H1 (cell line): ENCODE data around the gene DOK7. TPM values are rescaled to one million over a fixed set of nuclear protein-coding genes. Genes with fewer than 3 reads are reported as not detected.

Source experiments
- CTCF ChIA-PET: fragments of 300-600 bp; sonication (Branson Sonifier 250); formaldehyde crosslinking; loops from one replicate; lab custom pipeline; 2021; ENCODE audit not compliant: partially characterized antibody; lab: Charles Lee
- POLR2A ChIA-PET: fragments of 300-600 bp; sonication (Branson Sonifier 250); formaldehyde crosslinking; loops from one replicate; lab custom pipeline; 2021; ENCODE audit warnings: inconsistent platforms; ENCODE audit not compliant: partially characterized antibody; lab: Charles Lee
- DNase-seq, 2 experiments: peaks; one replicate each; pipeline versions ENCODE4 v3.0.0 to v3.0.0-alpha.2; 2010 to 2022; ENCODE audit warnings: low spot score in 2 of 2, low read depth in 1 of 2, mixed read lengths in 1 of 2
- FAIRE-seq: peaks from 2 replicates; lab custom pipeline; 2011; peaks lifted over from hg19 to GRCh38; lab: Jason Lieb, UNC
- H2AFZ ChIP-seq: 2 replicates; pipeline ENCODE4 v1.8.1; 2012; ENCODE audit warnings: low read length, inconsistent platforms
- H2AK5ac ChIP-seq: 2 replicates; pipeline ENCODE4 v1.6.1; 2013; ENCODE audit warnings: low read depth, low read length
- H2BK120ac ChIP-seq: replicated peaks from 2 replicates; pipeline ENCODE3; 2013; ENCODE audit warnings: low read depth, low read length, inconsistent platforms
- H2BK12ac ChIP-seq: 2 replicates; pipeline ENCODE4 v1.6.1; 2013; ENCODE audit warnings: low read depth, low read length
- H2BK15ac ChIP-seq: 2 replicates; pipeline ENCODE4 v1.6.1; 2013; ENCODE audit warnings: low read length
- H2BK20ac ChIP-seq: 2 replicates; pipeline ENCODE4 v1.6.1; 2013; ENCODE audit warnings: low read length
- H2BK5ac ChIP-seq: 2 replicates; pipeline ENCODE4 v1.6.1; 2013; ENCODE audit warnings: low read depth, low read length
- H3K14ac ChIP-seq: 2 replicates; pipeline ENCODE4 v1.6.1; 2013; ENCODE audit warnings: inconsistent platforms; ENCODE audit not compliant: insufficient read length
- H3K18ac ChIP-seq: 2 replicates; pipeline ENCODE4 v1.6.1; 2013; ENCODE audit warnings: low read length; ENCODE audit errors: extremely low read depth
- H3K23ac ChIP-seq: 2 replicates; pipeline ENCODE4 v1.6.1; 2013; ENCODE audit warnings: inconsistent platforms; ENCODE audit not compliant: insufficient read length
- H3K23me2 ChIP-seq: 2 replicates; pipeline ENCODE4 v1.6.1; 2013; ENCODE audit warnings: low read depth, low read length
- H3K27ac ChIP-seq: 2 replicates; pipeline ENCODE4 v1.6.1; 2011; ENCODE audit warnings: low read depth, low read length, inconsistent platforms
- H3K27me3 ChIP-seq, 4 experiments: replicated peaks in 1 of 4; 1 replicate in 1 of 4; 2 replicates in 3 of 4; pipeline versions ENCODE4 v1.6.1 to v1.8.1; 2011 to 2013; ENCODE audit warnings: low read length in 3 of 4, mild to moderate bottlenecking in 3 of 4, inconsistent platforms in 2 of 4, mixed read lengths in 2 of 4, moderate library complexity in 1 of 4; ENCODE audit not compliant: control insufficient read depth in 3 of 4, insufficient read depth in 3 of 4; ENCODE audit errors: extremely low read depth in 1 of 4
- H3K36me3 ChIP-seq, 4 experiments: 2 replicates each; pipeline versions ENCODE4 v1.6.1 to v1.8.1; 2011 to 2013; ENCODE audit warnings: mild to moderate bottlenecking in 4 of 4, low read length in 3 of 4, moderate library complexity in 2 of 4, control low read depth in 1 of 4, inconsistent platforms in 1 of 4; ENCODE audit not compliant: insufficient read depth in 4 of 4, control insufficient read depth in 2 of 4
- H3K4ac ChIP-seq: replicated peaks from 2 replicates; pipeline ENCODE3; 2013; ENCODE audit warnings: low read length, low read depth, mixed read lengths, inconsistent platforms; ENCODE audit not compliant: insufficient read length
- H3K4me1 ChIP-seq, 4 experiments: replicated peaks in 1 of 4; 1 replicate in 1 of 4; 2 replicates in 3 of 4; pipeline versions ENCODE4 v1.6.1 to v1.8.1; 2011 to 2013; ENCODE audit warnings: low read length in 3 of 4, inconsistent platforms in 2 of 4, mixed read lengths in 1 of 4; ENCODE audit not compliant: insufficient read depth in 4 of 4, control insufficient read depth in 3 of 4
- H3K4me2 ChIP-seq, 2 experiments: 2 replicates each; pipeline versions ENCODE4 v1.6.1 to v1.8.1; 2011 to 2013; ENCODE audit warnings: low read depth in 2 of 2, low read length in 2 of 2, control low read depth in 1 of 2, inconsistent platforms in 1 of 2, mild to moderate bottlenecking in 1 of 2; ENCODE audit not compliant: insufficient read depth in 1 of 2
- H3K4me3 ChIP-seq, 4 experiments: fragments of 200-600, 300-600 bp in 1 of 4; sonication (generic), shearing (Covaris generic), sonication (Bioruptor Twin) in 1 of 4; 2 replicates each; pipeline versions ENCODE4 v1.5.1 to v1.8.1; 2011 to 2016; ENCODE audit warnings: low read length in 4 of 4, low read depth in 3 of 4, control low read depth in 2 of 4, inconsistent platforms in 2 of 4, mild to moderate bottlenecking in 2 of 4, mixed read lengths in 1 of 4, moderate library complexity in 1 of 4; ENCODE audit not compliant: insufficient read depth in 2 of 4; ENCODE audit errors: extremely low read depth in 1 of 4
- H3K56ac ChIP-seq: replicated peaks from 2 replicates; pipeline ENCODE3; 2013; ENCODE audit warnings: low read depth, mild to moderate bottlenecking, mixed read lengths, low read length, inconsistent platforms; ENCODE audit not compliant: insufficient read length
- H3K79me1 ChIP-seq: 2 replicates; pipeline ENCODE4 v1.6.1; 2013; ENCODE audit warnings: low read depth, low read length, control low read depth
- H3K79me2 ChIP-seq, 2 experiments: 2 replicates each; pipeline versions ENCODE4 v1.6.1 to v1.8.1; 2012 to 2013; ENCODE audit warnings: low read length in 2 of 2, mild to moderate bottlenecking in 2 of 2, inconsistent platforms in 1 of 2; ENCODE audit not compliant: insufficient read depth in 2 of 2, control insufficient read depth in 1 of 2
- H3K9ac ChIP-seq, 4 experiments: replicated peaks in 1 of 4; 1 replicate in 1 of 4; 2 replicates in 3 of 4; pipeline versions ENCODE4 v1.6.1 to v1.8.1; 2011 to 2013; ENCODE audit warnings: low read depth in 3 of 4, low read length in 3 of 4, control low read depth in 2 of 4, mild to moderate bottlenecking in 2 of 4, moderate library complexity in 2 of 4, inconsistent platforms in 1 of 4; ENCODE audit errors: extremely low read depth in 1 of 4
- H3K9me3 ChIP-seq, 2 experiments: 2 replicates each; pipeline versions ENCODE4 v1.6.1 to v1.8.1; 2012 to 2013; ENCODE audit warnings: mild to moderate bottlenecking in 2 of 2, moderate library complexity in 2 of 2, control low read depth in 1 of 2, inconsistent platforms in 1 of 2, low read depth in 1 of 2, low read length in 1 of 2, mixed read lengths in 1 of 2; ENCODE audit not compliant: insufficient read depth in 2 of 2
- H4K20me1 ChIP-seq, 2 experiments: replicated peaks in 1 of 2; 2 replicates each; pipeline versions ENCODE3 to v1.8.1; 2011 to 2013; ENCODE audit warnings: inconsistent platforms in 2 of 2, low read length in 2 of 2, mild to moderate bottlenecking in 1 of 2; ENCODE audit not compliant: insufficient read depth in 2 of 2, control insufficient read depth in 1 of 2
- H4K5ac ChIP-seq: 2 replicates; pipeline ENCODE4 v1.6.1; 2013; ENCODE audit warnings: low read length, low read depth, mixed read lengths, inconsistent platforms; ENCODE audit not compliant: insufficient read length
- H4K8ac ChIP-seq: 2 replicates; pipeline ENCODE4 v1.8.0; 2013; ENCODE audit warnings: mild to moderate bottlenecking, moderate library complexity, low read length, inconsistent platforms; ENCODE audit not compliant: insufficient read depth; ENCODE audit errors: extremely low read depth
- H4K91ac ChIP-seq: replicated peaks from 2 replicates; pipeline ENCODE3; 2013; ENCODE audit warnings: low read length, mixed read lengths, inconsistent platforms; ENCODE audit not compliant: insufficient read length
- WGBS, 2 experiments: shearing (Covaris generic) in 1 of 2; methylation state at CpG; one replicate each; pipeline versions ENCODE4 v1.1.6 to v1.1.7; 2013 to 2015; ENCODE audit warnings: low lambda C conversion rate in 2 of 2, mixed read lengths in 2 of 2, inconsistent platforms in 1 of 2, low coverage in 1 of 2, missing lambda C conversion rate in 1 of 2; ENCODE audit not compliant: insufficient replicate concordance in 2 of 2, insufficient coverage in 1 of 2, insufficient read length in 1 of 2; ENCODE audit errors: extremely low coverage in 1 of 2, missing lambda C conversion rate in 1 of 2; 5-methylcytosine and 5-hydroxymethylcytosine counted together
- polyA plus RNA-seq, 7 experiments: library from polyadenylated mRNA; depleted of rRNA in 3 of 7; stranded (reverse) in 5 of 7; unstranded in 2 of 7; fragments of >200 nt in 5 of 7; fragments of 200-250 nt in 2 of 7; gene quantifications; 1 replicate in 5 of 7; 2 replicates in 1 of 7; 4 replicates in 1 of 7; pipeline versions ENCODE4 v1.2.1 to v1.2.3, GENCODE V29; 2011 to 2013; ENCODE audit warnings: missing spikeins in 2 of 7, mixed read lengths in 2 of 7
- total RNA-seq: library from RNA; stranded (reverse); fragmentation: NEBNext Ultra II Directional; extraction: Animal tissue kit (Norgen Biotek cat#: 25700); gene quantifications from 2 replicates; pipeline ENCODE4 v1.2.1, GENCODE V29; 2021
- TF ChIP-seq, protein P1 (sequence below), 3 experiments: IDR thresholded peaks; 1 replicate in 2 of 3; 2 replicates in 1 of 3; pipeline versions ENCODE4 v1.5.1 to v1.6.1; 2011; ENCODE audit warnings: low read length in 3 of 3, mild to moderate bottlenecking in 3 of 3, inconsistent platforms in 2 of 3, low read depth in 1 of 3, moderate library complexity in 1 of 3; ENCODE audit not compliant: insufficient read depth in 1 of 3; ENCODE audit errors: control extremely low read depth in 1 of 3

The DOK7 gene
- total and polyA plus RNA-seq, 2 of the 8 experiments (the other 6 are each of a cell fraction or from before 2014, with no cell fraction given), result 0.32 TPM; not detected in 1

DNA sequence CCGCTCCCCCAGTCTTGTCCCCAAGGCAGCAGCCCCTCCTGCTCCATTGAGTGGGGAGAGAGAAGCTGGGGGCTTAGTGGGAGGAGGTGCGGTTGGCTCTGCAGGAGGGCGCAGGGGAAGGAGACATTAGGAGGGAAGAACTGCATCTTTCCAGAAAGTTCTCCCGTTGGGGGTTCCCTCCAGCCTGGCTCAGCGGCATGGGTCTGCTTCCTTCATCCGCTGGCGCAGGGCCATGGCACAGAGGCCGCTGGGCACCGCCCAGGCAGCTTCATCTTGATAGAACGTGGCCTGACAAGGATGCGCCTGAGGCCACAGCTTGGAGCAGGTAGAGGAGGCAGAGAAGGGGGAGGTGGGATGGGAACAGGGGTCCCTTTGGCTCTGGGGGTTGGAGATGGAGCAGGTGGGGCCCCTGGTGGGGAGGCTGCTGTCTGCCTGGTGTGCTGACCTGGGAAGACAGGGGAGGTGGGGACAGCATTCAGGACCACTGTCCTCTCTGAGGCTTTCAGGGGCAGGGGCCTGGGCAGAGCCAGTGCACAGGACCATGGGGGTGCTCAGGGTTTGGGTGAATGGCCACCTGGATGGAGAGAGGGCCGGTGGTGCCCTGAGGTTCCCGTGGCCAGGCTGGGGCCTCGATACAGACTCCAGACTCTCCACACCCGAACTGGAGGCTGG, 12.1 kb downstream of the DOK7 start:
- peaks cover 4 to 70% (median 44%) of the 10 kb centered on the region in 4 experiments; a peak in 5 of 7 replicates for H3K27me3 ChIP-seq
- peaks cover 0 to 5% (median 4%) of the 10 kb centered on the region in 4 experiments; a peak in 2 of 7 replicates for H3K4me1 ChIP-seq
- H3K14ac ChIP-seq, result no peak overlapping the region
- FAIRE-seq, result no peak
- H4K8ac ChIP-seq, result no peak overlapping the region
- ChIA-PET POLR2A (no interaction called here), CTCF (interaction anchor here (0.6 to 6.8 kb wide), 2 partner anchors 8 to 328 kb away, joined by 3 to 48 read pairs; no protein-coding TSS in a partner anchor)
- H2BK15ac ChIP-seq, result no peak overlapping the region
- no peak overlapping the region for H4K5ac ChIP-seq
- H2BK5ac ChIP-seq, result no peak overlapping the region
- no peaks in the 10 kb centered on the region for H4K20me1 ChIP-seq
- H2BK20ac ChIP-seq, result no peak overlapping the region
- H2AK5ac ChIP-seq, result no peak overlapping the region
- no peak overlapping the region for H4K91ac ChIP-seq
- no peak overlapping the region for H3K56ac ChIP-seq
- H2BK12ac ChIP-seq, result no peak overlapping the region
- H2BK120ac ChIP-seq, result no peak overlapping the region
- H3K18ac ChIP-seq, result no peak overlapping the region
- no peaks in the 10 kb centered on the region for H3K36me3 ChIP-seq
- H3K4ac ChIP-seq, result no peak overlapping the region
- WGBS, 2 experiments, result 85% methylated on average over 15 of the region's 15 CpGs; no CpG with 5 or more reads in 1 of the 2 experiments
- no peaks in the 10 kb centered on the region for H3K79me1 ChIP-seq
- H3K9me3 ChIP-seq, result no peaks in the 10 kb centered on the region
- H3K79me2 ChIP-seq, result no peaks in the 10 kb centered on the region
- H3K4me3 ChIP-seq, result no peak overlapping the region
- H2AFZ ChIP-seq, result no peak overlapping the region
- H3K23me2 ChIP-seq, result no peaks in the 10 kb centered on the region
- no peak overlapping the region for H3K4me2 ChIP-seq
- no peak overlapping the region for H3K27ac ChIP-seq
- no peak for DNase-seq
- H3K23ac ChIP-seq, result no peak overlapping the region
- H3K9ac ChIP-seq, result no peak overlapping the region
- TF ChIP-seq, protein P1, sequence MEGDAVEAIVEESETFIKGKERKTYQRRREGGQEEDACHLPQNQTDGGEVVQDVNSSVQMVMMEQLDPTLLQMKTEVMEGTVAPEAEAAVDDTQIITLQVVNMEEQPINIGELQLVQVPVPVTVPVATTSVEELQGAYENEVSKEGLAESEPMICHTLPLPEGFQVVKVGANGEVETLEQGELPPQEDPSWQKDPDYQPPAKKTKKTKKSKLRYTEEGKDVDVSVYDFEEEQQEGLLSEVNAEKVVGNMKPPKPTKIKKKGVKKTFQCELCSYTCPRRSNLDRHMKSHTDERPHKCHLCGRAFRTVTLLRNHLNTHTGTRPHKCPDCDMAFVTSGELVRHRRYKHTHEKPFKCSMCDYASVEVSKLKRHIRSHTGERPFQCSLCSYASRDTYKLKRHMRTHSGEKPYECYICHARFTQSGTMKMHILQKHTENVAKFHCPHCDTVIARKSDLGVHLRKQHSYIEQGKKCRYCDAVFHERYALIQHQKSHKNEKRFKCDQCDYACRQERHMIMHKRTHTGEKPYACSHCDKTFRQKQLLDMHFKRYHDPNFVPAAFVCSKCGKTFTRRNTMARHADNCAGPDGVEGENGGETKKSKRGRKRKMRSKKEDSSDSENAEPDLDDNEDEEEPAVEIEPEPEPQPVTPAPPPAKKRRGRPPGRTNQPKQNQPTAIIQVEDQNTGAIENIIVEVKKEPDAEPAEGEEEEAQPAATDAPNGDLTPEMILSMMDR (IDR thresholded peaks at IDR 0.05; ENCODE audit: control extremely low read depth in 1 of 3, insufficient read depth in 1 of 3, low read depth in 1 of 3, low read length in 3 of 3), result no peak
